HG03457 (cell line): ENCODE results near the gene KCNH1.

ENCODE experiments used
- ATAC-seq: cut with Tn5 transposase; IDR thresholded peaks from one replicate; pipeline ENCODE4 v1.9.1; 2021; ENCODE audit warnings: moderate number of reproducible peaks; ENCODE audit not compliant: unreplicated experiment

The KCNH1 gene

GRCh38 chr1:210771131-210771530 lies 362.8 kb downstream of the KCNH1 start:
- no peak for ATAC-seq

GRCh38 chr1:210770396-210770984 lies 363.5 kb downstream of the KCNH1 start:
- no peak for ATAC-seq

DNA sequence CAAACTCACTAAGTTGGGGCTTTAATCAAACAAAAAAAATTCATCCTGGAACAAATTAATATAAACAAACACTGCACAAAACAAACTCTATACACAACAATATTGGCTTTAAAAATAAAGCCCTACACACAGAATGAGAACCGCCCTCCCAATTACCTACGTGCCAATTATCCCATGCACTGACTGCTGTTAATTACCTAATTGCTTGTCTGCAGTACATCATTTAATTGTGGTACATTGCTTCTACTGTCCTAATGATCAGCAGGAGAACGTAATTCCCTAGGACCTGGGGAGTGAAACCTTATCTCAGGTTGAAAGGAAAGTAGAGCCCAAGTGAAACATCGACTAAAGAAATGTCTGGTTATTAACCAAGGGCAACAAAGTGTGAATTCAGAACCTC lies 364.5 kb downstream of the KCNH1 start:
- ATAC-seq: no peak

DNA sequence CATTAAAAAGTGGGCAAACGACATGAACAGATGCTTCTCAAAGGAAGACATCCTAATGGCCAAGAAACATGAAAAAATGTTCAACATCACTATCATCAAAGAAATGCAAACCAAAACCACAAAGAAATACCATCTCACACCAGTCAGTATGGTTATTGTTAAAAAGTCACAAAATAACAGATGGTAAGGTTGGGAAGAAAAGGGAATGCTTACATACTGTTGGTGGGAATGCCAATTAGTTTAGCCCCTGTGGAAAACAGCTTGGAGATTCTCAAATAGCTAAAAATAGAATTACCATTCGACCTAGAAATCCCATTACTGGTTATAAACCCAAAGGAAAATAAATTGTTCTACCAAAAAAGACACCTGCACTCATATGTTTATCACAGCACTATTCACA lies 369.4 kb downstream of the KCNH1 start:
- ATAC-seq: no peak

- no peak for ATAC-seq
Observed at GRCh38 chr1:210758761-210759160, 375.2 kb downstream of the KCNH1 start.

DNA sequence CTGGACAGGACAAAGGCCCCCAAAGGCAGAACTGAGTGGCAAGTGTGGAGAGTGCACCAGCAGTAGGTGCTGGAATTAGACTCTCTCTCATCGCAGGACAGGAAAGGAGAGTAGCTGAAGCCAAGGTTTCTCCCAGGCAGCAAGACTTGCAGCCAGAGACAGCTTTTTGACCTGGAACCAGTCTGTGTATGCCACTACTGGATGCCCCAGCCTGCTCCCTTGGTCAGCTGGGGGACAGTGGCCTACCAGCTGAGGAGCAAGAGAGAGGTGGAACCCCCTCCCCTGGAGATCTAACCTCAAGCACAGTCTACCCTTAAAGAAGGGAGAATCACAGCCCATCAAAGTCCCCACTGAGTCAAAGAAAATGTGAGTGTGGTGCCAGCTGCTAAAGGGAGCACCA lies 375.7 kb downstream of the KCNH1 start:
- no peak for ATAC-seq

DNA sequence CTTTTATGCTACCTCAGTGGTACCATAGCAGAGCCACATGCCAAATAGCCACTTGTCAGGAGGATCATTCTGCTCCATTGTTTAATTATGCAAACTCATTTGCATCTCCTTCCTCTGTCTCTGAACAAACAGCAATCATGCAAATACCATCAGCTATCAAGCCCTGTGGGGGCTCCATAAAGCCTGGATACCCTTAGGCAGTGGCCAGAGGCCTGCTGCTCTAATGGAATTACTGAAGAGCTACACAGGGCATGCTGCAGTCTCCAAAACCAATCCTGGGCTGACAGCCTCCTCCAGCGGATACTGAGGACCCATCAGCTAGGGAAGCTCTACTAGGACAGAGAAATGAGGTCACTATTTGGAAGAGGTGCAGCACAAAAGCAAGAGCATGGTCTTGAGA lies 376.3 kb downstream of the KCNH1 start:
- ATAC-seq: no peak

DNA sequence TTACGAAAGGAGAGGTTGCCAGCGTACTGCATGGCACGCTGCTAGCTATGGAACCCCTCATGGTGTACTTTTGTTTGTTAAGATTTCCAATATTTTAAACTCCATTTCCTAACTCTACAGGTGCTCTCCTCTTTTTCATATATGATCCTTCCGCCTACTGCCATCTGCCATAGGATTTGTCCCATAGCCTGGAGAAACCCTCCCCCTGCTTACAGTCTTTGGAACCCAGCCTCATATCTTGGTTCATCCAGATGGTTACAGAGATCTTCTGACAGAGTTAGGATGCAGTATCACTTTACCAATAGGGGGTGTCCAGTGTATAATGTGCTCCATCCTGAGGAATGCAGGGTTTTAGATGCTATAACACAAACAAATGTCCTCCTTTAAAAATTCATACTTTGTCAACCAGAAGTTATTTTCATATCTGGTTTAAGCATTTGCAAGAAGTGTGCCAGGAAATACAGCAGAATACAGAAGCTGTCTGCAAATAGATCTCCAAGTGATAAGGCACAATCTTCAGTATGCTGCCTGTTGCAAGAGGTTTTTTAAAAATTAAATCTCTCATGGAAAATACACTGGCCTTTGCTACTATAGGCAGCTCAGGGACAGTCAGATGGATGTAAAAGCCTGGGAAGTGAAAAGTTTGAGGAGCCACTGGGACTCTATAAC lies 377.8 kb downstream of the KCNH1 start:
- ATAC-seq: no peak

DNA sequence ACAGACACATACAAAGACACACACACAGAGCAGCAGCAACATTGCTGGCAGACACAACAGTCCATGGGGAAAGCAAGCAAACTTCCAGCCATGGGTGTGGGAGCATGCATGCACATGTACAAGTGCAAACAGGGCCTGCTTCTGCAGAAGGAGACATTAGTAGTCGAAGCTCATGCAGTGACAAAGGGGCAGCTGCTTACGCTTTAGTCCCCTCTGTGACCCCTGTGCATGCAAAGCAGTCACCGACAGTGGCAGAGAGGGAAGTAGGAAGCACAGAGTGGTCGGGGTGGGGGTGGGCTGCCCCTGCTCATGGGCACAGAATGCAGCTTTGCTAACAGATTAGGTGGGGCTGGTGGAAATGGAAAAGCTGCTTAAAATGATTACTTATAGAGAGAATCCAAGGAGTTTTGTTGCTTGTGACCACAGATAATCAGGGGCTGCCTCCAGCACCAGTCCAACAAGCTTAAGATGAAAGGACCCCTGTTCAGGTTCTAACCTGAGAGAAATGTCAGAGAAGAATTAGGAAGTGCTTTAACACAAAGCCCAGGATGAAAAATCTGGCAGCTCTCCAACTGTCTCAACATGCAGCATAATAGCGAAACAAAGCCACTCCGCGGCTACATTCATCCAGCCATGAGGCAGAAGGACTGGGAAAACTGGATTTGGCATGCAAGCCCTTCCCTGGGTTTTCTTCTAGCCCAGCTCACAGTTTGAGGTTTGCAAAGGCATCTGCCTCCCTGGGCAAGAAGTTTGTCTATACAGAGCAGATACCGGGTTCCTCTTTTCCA lies 378.9 kb downstream of the KCNH1 start:
- no peak for ATAC-seq

DNA sequence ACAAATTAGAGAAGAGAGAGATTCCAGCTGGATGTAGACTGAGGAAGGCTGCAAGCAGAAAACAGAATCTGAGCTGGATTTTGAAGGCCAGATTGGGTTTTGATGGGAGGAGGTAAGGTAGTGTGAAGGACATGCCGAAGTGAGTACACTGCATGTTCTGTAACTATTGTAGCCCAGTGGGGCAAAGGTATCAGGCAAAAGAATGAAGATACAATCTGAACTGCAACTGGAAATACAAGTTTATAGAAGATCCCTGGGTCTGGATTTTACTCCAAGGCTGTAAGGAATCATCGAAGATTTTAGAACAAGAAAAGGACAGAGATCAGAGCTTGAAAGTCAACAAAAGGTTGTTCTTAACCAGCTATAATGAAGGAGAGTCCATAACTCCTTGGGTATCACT lies 382.0 kb downstream of the KCNH1 start:
- ATAC-seq: no peak

DNA sequence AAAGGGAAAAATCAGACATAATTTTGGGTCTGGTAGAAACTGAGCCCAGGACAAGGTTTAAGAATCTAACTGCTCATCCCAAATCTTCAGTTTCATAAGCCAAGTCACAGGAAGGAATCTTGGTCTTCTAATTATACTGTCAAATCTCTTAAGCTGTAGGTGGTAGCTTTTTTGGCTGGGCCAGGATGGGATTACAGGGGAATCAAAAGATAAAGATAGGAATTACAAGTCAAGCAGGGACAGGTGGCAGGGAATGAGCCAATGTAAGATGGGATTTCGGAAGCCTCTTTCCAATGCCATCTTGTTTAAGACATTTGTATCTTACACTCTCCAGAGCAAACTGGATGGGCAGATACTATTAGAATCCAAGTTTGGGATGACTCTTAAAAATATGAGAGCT lies 383.5 kb downstream of the KCNH1 start:
- no peak for ATAC-seq

GRCh38 chr1:210748796-210749195 lies 385.2 kb downstream of the KCNH1 start:
- ATAC-seq: no peak

- no peak for ATAC-seq
Observed at GRCh38 chr1:210747890-210748289, 386.1 kb downstream of the KCNH1 start.

GRCh38 chr1:210747112-210747511 lies 386.8 kb downstream of the KCNH1 start:
- ATAC-seq: no peak

DNA sequence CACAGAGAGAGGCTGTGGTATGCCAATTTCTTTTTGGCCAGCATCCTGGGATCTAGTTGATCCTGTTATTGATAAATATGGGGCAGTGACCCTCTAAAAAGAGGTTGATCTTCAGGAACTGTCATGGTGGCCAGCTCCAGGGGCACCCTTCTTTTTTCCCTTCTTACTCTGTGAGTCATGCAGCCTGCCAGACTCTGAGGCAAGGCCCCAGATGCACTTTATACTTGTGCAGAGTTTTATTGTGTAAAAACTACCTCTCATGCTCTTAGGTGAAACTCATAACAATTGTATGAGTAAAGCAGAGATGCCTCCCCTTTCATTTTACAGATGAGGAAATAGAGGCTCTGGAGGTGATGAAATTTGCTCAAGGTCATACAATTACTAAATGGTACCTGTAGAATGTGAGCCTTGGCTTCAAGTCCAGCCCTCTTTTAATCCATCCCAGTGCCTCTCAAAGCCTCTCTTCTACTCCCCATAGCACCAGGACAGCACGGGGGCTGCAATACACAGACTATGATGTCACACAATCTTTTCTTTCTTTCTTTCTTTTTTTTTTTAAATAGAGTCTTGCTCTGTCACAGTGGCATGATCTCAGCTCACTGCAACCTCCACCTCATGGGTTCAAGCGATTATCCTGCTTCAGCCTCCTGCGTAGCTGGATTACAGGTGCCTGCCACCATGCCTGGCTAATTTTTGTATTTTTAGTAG lies 387.8 kb downstream of the KCNH1 start:
- ATAC-seq: no peak

GRCh38 chr1:210743038-210743437 lies 390.9 kb downstream of the KCNH1 start:
- ATAC-seq: no peak

DNA sequence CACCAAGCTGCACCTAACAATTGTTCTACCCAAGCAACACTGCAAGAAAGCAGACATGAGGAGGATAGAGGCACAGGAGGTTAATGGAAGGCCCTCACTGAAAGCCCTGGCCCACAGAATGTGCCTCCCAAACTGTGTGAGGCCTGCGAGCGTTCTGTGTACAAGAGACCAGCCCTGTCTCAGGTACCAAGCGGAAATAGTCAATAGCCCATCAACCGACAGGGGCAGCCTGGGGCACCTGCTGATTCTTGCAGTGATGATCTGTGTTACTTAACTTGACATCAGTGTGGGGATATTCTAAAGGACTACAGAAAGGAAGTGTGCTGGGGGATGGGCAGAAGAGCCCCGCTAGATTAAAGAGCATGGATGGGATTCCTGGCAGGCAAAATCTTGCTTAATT lies 392.4 kb downstream of the KCNH1 start:
- no peak for ATAC-seq

- ATAC-seq: no peak
Observed at GRCh38 chr1:210739627-210740026, 394.3 kb downstream of the KCNH1 start.

GRCh38 chr1:210738256-210738655 lies 395.7 kb downstream of the KCNH1 start:
- ATAC-seq: no peak

- ATAC-seq: no peak
Observed at GRCh38 chr1:210736713-210737112, 397.2 kb downstream of the KCNH1 start.

GRCh38 chr1:210731597-210731996 lies 402.4 kb downstream of the KCNH1 start:
- no peak for ATAC-seq

GRCh38 chr1:210731193-210731592 lies 402.8 kb downstream of the KCNH1 start:
- no peak for ATAC-seq
